BLaER1 treated with 17β-estradiol and CSF1 and Interleukin-3, amounts not matched to agents 10 nM and 100 nM (cell line): ENCODE data around the gene NDUFS1.
"Not testable (repeated sequence)": the region's sequence is repeated elsewhere in the genome, so short reads cannot be mapped to it uniquely, and the experiment has no call there.

Experiments used
- H3K27ac ChIP-seq, 11 experiments: shearing (Covaris generic); formaldehyde crosslinking; 2 replicates each; pipeline ENCODE4 v1.8.1; 2022
- H3K27me3 ChIP-seq, 11 experiments: shearing (Covaris generic); formaldehyde crosslinking; 2 replicates each; pipeline ENCODE4 v1.8.1; 2022
- H3K36me3 ChIP-seq, 11 experiments: shearing (Covaris generic); formaldehyde crosslinking; 2 replicates each; pipeline ENCODE4 v1.8.1; 2022
- H3K4me1 ChIP-seq, 10 experiments: shearing (Covaris generic); formaldehyde crosslinking; 2 replicates each; pipeline ENCODE4 v1.8.1; 2022
- H3K4me2 ChIP-seq, 11 experiments: shearing (Covaris generic); formaldehyde crosslinking; 2 replicates each; pipeline ENCODE4 v1.8.1; 2022
- H3K4me3 ChIP-seq, 10 experiments: shearing (Covaris generic); formaldehyde crosslinking; 2 replicates each; pipeline ENCODE4 v1.8.1; 2022
- H3K9ac ChIP-seq, 11 experiments: shearing (Covaris generic); formaldehyde crosslinking; 2 replicates each; pipeline ENCODE4 v1.8.1; 2022
- H3K9me3 ChIP-seq, 11 experiments: shearing (Covaris generic); formaldehyde crosslinking; replicated peaks in 1 of 11; 2 replicates each; pipeline ENCODE4 v1.8.1; 2022
- H4K20me1 ChIP-seq, 11 experiments: shearing (Covaris generic); formaldehyde crosslinking; 2 replicates each; pipeline ENCODE4 v1.8.1; 2022
- Cebpa-rat ChIP-seq, 11 experiments: shearing (Covaris generic); IDR thresholded peaks; 2 replicates each; pipeline ENCODE4 v1.8.1; 2022

Gene NDUFS1

GRCh38 chr2:206164261-206164862 lies 5.1 kb upstream of the NDUFS1 start:
- H3K4me1 ChIP-seq = peaks cover 27 to 39% (median 32%) of the 10 kb centered on the region in 10 experiments
- H3K36me3 ChIP-seq = peaks cover 65 to 92% (median 85%) of the 10 kb centered on the region in 11 experiments
- H4K20me1 ChIP-seq = peaks cover 7 to 66% (median 46%) of the 10 kb centered on the region in 11 experiments; a peak in 21 of 22 replicates
- no peak overlapping the region for H3K27ac ChIP-seq
- H3K9ac ChIP-seq = peak overlapping the region in 2 of 11 experiments; percentile 28 to 93; a peak in 1 of 22 replicates
- H3K9me3 ChIP-seq = peaks cover 16 to 24% (median 22%) of the 10 kb centered on the region in 11 experiments
- H3K27me3 ChIP-seq = no peaks in the 10 kb centered on the region
- TF ChIP-seq Cebpa-rat (IDR thresholded peaks at IDR 0.05) = no peak
- H3K4me3 ChIP-seq = no peak overlapping the region
- H3K4me2 ChIP-seq = no peak overlapping the region

DNA sequence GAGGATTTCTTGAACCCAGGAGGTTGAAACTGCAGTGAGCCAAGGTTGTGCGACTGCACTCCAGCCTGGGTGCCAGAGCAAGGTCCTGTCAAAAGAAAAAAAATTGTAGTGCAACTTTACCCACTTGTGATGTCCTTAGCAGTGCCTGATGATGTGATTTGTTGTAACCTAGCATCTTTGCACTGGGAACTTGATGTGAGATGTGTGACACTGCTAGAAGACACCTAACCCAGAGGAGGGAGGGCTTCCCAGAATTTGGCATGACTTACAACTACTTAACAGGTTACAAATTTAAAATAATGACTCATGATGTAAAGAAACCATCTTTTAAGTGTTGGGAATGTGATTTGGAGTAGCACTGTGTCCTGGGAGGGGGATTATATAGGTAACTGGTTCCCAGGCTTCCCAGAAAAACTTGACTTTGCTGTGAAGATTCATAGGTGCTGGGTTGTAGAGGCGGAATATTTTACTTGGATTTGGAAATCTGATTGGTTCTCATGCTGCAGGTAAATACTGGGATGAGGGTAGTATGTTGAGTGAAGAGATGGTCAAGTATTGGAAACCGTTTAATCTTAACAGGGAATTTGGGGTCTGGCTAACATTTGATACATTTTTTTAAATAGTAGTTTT lies 4.1 kb upstream of the NDUFS1 start:
- Histone ChIP-seq H3K9me3 (peaks cover 8 to 16% (median 12%) of the 10 kb centered on the region in 11 experiments; a peak in 21 of 22 replicates), H3K4me2 (peak overlapping the region in 10 of 11 experiments; percentile 48 to 98 (median 90); a peak in 19 of 22 replicates), H3K27ac (no peak overlapping the region), H4K20me1 (peaks cover 7 to 66% (median 46%) of the 10 kb centered on the region in 11 experiments; a peak in 21 of 22 replicates), H3K9ac (peak overlapping the region in 9 of 11 experiments; percentile 5 to 97 (median 48); a peak in 15 of 22 replicates), H3K27me3 (no peaks in the 10 kb centered on the region), H3K4me3 (peak overlapping the region in 6 of 10 experiments; percentile 20 to 89 (median 38); a peak in 4 of 20 replicates), H3K4me1 (peaks cover 27 to 39% (median 32%) of the 10 kb centered on the region in 10 experiments), H3K36me3 (peaks cover 61 to 82% (median 77%) of the 10 kb centered on the region in 11 experiments)
- no peak for TF ChIP-seq Cebpa-rat (IDR thresholded peaks at IDR 0.05)

- not testable (repeated sequence) for H3K27me3 ChIP-seq, H3K9me3 ChIP-seq
- peak overlapping the region in 10 of 11 experiments; percentile 36 to 97 (median 94); a peak in 18 of 22 replicates for H3K9ac ChIP-seq
- H3K4me1 ChIP-seq = peaks cover 37 to 48% (median 41%) of the 10 kb centered on the region in 10 experiments
- peak overlapping the region in 6 of 10 experiments; percentile 82 to 98 (median 90); a peak in 10 of 20 replicates for H3K4me3 ChIP-seq
- peaks cover 51 to 74% (median 70%) of the 10 kb centered on the region in 11 experiments for H3K36me3 ChIP-seq
- H4K20me1 ChIP-seq = peaks cover 7 to 66% (median 46%) of the 10 kb centered on the region in 11 experiments; a peak in 21 of 22 replicates
- H3K4me2 ChIP-seq = peak overlapping the region; percentile 79 to 98 (median 94); a peak in 20 of 22 replicates
- 0 out of 22 replicates have a peak overlapping the region, but pooled peaks of 1 of the 11 experiments have one; percentile 38 for H3K27ac ChIP-seq
These were observed 3.2 kb upstream of the NDUFS1 start for GRCh38 chr2:206162401-206162800.

DNA sequence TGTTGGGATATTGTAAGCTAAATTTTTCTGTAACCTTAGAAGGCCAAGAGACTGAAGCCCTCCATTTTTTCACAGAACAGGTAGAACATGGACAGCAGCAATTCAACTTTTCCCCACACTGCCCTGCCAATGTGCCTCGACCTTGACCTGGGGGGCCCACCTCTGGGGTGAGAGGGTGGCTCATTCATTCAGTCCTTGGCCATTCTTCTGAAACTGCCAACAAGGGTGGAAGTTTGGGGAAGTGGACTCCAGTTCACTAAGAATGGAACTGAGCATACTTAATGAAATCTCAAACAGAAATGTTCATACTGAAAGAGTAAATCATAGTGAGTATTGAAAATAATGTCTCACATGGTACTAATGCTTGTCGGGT lies 1.5 kb upstream of the NDUFS1 start:
- Histone ChIP-seq H3K27me3 (no peaks in the 10 kb centered on the region), H3K4me2 (peak overlapping the region; percentile 79 to 98 (median 94)), H4K20me1 (peaks cover 7 to 73% (median 46%) of the 10 kb centered on the region in 11 experiments; a peak in 21 of 22 replicates), H3K9me3 (peaks cover 0 to 4% (median 0%) of the 10 kb centered on the region in 11 experiments; a peak in 1 of 22 replicates), H3K9ac (peak overlapping the region; percentile 89 to 97 (median 95); a peak in 21 of 22 replicates), H3K36me3 (peaks cover 40 to 73% (median 64%) of the 10 kb centered on the region in 11 experiments), H3K4me3 (peak overlapping the region; percentile 74 to 98 (median 90)), H3K27ac (peak overlapping the region in 10 of 11 experiments; percentile 83 to 96 (median 92); a peak in 20 of 22 replicates), H3K4me1 (peaks cover 42 to 56% (median 43%) of the 10 kb centered on the region in 10 experiments)
- no peak for TF ChIP-seq Cebpa-rat (IDR thresholded peaks at IDR 0.05)

GRCh38 chr2:206160125-206160806 lies 1.0 kb upstream of the NDUFS1 start:
- Histone ChIP-seq H3K9ac (peak overlapping the region; percentile 89 to 97 (median 95)), H4K20me1 (peaks cover 8 to 73% (median 50%) of the 10 kb centered on the region in 11 experiments; a peak in 21 of 22 replicates), H3K27ac (peak overlapping the region; percentile 83 to 96 (median 92)), H3K4me1 (peaks cover 42 to 57% (median 46%) of the 10 kb centered on the region in 10 experiments), H3K4me2 (peak overlapping the region; percentile 79 to 98 (median 94)), H3K27me3 (no peaks in the 10 kb centered on the region), H3K4me3 (peak overlapping the region; percentile 74 to 98 (median 90)), H3K9me3 (peaks cover 0 to 4% (median 0%) of the 10 kb centered on the region in 11 experiments; a peak in 1 of 22 replicates), H3K36me3 (peaks cover 40 to 70% (median 67%) of the 10 kb centered on the region in 11 experiments)
- no peak for TF ChIP-seq Cebpa-rat (IDR thresholded peaks at IDR 0.05)

DNA sequence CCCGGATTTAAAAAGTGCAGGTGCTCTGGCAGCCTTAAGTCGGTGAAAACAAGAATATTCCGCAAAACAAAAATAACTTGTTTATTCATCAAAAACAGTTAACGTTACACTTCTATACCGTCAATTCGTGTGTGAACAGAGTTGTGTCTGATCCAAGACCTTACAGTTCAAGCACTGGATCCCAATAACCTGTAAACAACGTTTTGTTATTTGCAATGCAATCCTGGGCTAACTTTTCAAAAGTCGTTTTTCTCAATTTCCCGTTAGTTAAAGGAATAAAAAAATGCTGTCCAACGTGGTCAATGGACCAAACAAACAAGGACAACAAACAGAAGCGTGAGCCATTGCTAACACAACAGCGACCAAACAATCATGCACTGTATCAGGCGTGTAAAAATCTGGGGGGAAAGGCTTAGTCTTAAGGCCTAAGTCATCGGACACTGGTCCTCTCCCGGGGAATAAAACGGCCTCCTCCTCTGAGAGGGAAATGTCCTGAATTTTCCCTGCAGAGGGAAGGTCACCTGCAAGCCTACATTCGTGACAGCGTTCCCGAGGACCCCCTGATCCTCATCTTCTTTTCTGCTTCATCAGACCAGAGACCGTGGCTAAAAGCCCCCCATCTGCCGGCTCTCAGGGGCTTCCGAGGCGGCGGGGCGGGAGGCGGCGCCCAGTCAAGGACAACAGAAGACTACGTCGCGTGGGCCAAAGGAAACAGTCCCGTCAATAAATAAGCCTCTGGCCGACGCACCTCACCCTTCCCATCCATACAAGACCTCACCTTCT lies 490 bp downstream of the NDUFS1 start:
- peak overlapping the region; percentile 82 to 99 (median 95) for H3K4me2 ChIP-seq
- no peaks in the 10 kb centered on the region for H3K27me3 ChIP-seq
- peak overlapping the region; percentile 74 to 98 (median 90) for H3K4me3 ChIP-seq
- no peak for TF ChIP-seq Cebpa-rat (IDR thresholded peaks at IDR 0.05)
- peak overlapping the region; percentile 83 to 96 (median 92) for H3K27ac ChIP-seq
- H3K9ac ChIP-seq = peak overlapping the region; percentile 89 to 97 (median 95)
- peaks cover 52 to 68% (median 57%) of the 10 kb centered on the region in 10 experiments for H3K4me1 ChIP-seq
- H3K9me3 ChIP-seq = peaks cover 0 to 4% (median 0%) of the 10 kb centered on the region in 11 experiments; a peak in 1 of 22 replicates
- H4K20me1 ChIP-seq = peaks cover 23 to 73% (median 55%) of the 10 kb centered on the region in 11 experiments; a peak in 21 of 22 replicates
- H3K36me3 ChIP-seq = peaks cover 33 to 63% (median 52%) of the 10 kb centered on the region in 11 experiments

- peaks cover 28 to 60% (median 50%) of the 10 kb centered on the region in 11 experiments for H3K36me3 ChIP-seq
- peak overlapping the region in 1 of 10 experiments; percentile 88; a peak in 1 of 20 replicates for H3K4me3 ChIP-seq
- H3K4me2 ChIP-seq = peak overlapping the region in 9 of 11 experiments; percentile 89 to 99 (median 96); a peak in 14 of 22 replicates
- H3K4me1 ChIP-seq = peaks cover 39 to 52% (median 42%) of the 10 kb centered on the region in 10 experiments
- peaks cover 25 to 73% (median 54%) of the 10 kb centered on the region in 11 experiments; a peak in 20 of 22 replicates for H4K20me1 ChIP-seq
- not testable (repeated sequence) for H3K9ac ChIP-seq, H3K27ac ChIP-seq, H3K27me3 ChIP-seq, H3K9me3 ChIP-seq
These were observed 2.2 kb downstream of the NDUFS1 start for GRCh38 chr2:206157014-206157413.
